DND-41 (cell line): ENCODE results near the gene MIOX.

Experiments used
- ATAC-seq: fragments of 200-7000 bp; cut with Tn5 transposase; 3 replicates; pipeline ENCODE4 v1.9.1; 2021; ENCODE audit warnings: low read depth; ENCODE audit not compliant: insufficient read depth
- DNase-seq: peaks from one replicate; pipeline ENCODE4 v3.0.0-alpha.2; 2020
- H2AFZ ChIP-seq: 2 replicates; pipeline ENCODE4 v1.6.0; 2012; ENCODE audit warnings: low read depth, low read length
- H3K27ac ChIP-seq: 2 replicates; pipeline ENCODE4 v1.5.1; 2012; ENCODE audit warnings: low read length, inconsistent platforms
- H3K27me3 ChIP-seq: fragments of 200-600 bp; sonication (generic); 2 replicates; pipeline ENCODE4 v1.6.0; 2012; ENCODE audit warnings: low read length, mild to moderate bottlenecking, inconsistent platforms; ENCODE audit not compliant: insufficient read depth, poor library complexity
- H3K36me3 ChIP-seq: 2 replicates; pipeline ENCODE4 v1.5.1; 2012; ENCODE audit warnings: low read length, inconsistent platforms; ENCODE audit not compliant: insufficient read depth
- H3K4me1 ChIP-seq: 2 replicates; pipeline ENCODE4 v1.5.1; 2012; ENCODE audit warnings: mild to moderate bottlenecking, low read length; ENCODE audit not compliant: insufficient read depth
- H3K4me2 ChIP-seq: 2 replicates; pipeline ENCODE4 v1.6.0; 2012; ENCODE audit warnings: mild to moderate bottlenecking, moderate library complexity, low read length, inconsistent platforms; ENCODE audit not compliant: insufficient read depth
- H3K4me3 ChIP-seq, 2 experiments: fragments of 200-600 bp in 1 of 2; shearing (Covaris generic) in 1 of 2; 2 replicates each; pipeline ENCODE4 v1.5.1; 2012 to 2016; ENCODE audit warnings: inconsistent platforms in 2 of 2, low read length in 2 of 2, mild to moderate bottlenecking in 2 of 2, low read depth in 1 of 2, moderate library complexity in 1 of 2
- H3K79me2 ChIP-seq: 2 replicates; pipeline ENCODE4 v1.6.0; 2012; ENCODE audit warnings: low read length, inconsistent platforms; ENCODE audit not compliant: insufficient read depth
- H3K9ac ChIP-seq: 2 replicates; pipeline ENCODE4 v1.6.0; 2012; ENCODE audit warnings: low read depth, mild to moderate bottlenecking, inconsistent platforms, low read length, moderate library complexity
- H3K9me3 ChIP-seq: 2 replicates; pipeline ENCODE4 v1.5.1; 2012; ENCODE audit warnings: low read length, moderate library complexity, mild to moderate bottlenecking, inconsistent platforms; ENCODE audit not compliant: insufficient read depth, severe bottlenecking
- H4K20me1 ChIP-seq: 2 replicates; pipeline ENCODE4 v1.6.0; 2012; ENCODE audit warnings: low read length; ENCODE audit not compliant: insufficient read depth
- EZH2 ChIP-seq: IDR thresholded peaks from 3 replicates; pipeline ENCODE4 v1.6.1; 2012; ENCODE audit warnings: borderline replicate concordance, low read depth, mild to moderate bottlenecking, moderate library complexity, low read length, inconsistent platforms; ENCODE audit not compliant: severe bottlenecking
- TF ChIP-seq, protein P1 (sequence below): IDR thresholded peaks from 2 replicates; pipeline ENCODE4 v1.5.1; 2012; ENCODE audit warnings: borderline replicate concordance, low read length, moderate library complexity, mild to moderate bottlenecking; ENCODE audit not compliant: poor library complexity, severe bottlenecking; ENCODE audit errors: extremely low read depth

Gene MIOX

DNA sequence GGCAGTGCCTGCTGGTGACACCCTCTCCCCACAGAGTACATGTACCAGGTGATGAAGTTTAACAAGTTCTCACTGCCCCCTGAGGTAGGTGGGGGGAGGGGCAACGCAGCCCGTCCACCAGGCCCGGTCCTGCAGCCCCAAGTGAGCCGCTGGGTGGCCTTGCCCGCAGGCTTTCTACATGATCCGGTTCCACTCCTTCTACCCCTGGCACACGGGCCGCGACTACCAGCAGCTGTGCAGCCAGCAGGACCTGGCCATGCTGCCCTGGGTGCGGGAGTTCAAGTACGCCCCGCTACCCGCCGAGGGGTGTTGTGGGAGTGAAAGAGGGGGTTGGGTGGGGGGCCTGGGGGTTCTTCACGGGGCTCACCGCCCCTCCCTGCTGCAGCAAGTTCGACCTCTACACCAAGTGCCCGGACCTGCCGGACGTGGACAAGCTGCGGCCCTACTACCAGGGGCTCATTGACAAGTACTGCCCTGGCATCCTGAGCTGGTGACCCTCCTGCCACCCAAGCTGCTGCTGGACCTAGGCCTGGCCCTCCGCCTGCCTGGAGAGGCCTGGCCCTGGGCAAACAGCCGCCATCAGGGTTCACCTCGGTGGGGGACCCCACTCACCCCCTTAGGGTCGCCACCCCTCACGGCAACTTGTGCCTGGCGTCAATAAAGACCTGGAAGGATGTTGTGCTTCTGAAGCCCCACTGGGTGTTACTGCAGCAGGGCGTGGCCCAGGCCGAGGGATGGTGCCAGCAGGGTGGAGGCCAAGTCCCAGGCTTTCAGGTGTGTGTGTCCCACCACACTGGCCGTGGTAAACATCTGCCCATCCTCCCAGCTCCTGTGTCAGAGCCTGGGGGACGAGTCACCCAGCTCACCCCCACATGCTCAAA, 2.9 kb downstream of the MIOX start:
- Histone ChIP-seq H2AFZ (no peak overlapping the region), H3K9me3 (no peaks in the 10 kb centered on the region), H3K27me3 (no peaks in the 10 kb centered on the region), H3K4me1 (no peaks in the 10 kb centered on the region), H4K20me1 (no peaks in the 10 kb centered on the region), H3K27ac (no peak overlapping the region), H3K4me2 (no peak overlapping the region), H3K36me3 (no peaks in the 10 kb centered on the region), H3K79me2 (no peaks in the 10 kb centered on the region), H3K9ac (no peak overlapping the region), H3K4me3 (no peak overlapping the region)
- no peak for ATAC-seq
- DNase-seq = no peak
- TF ChIP-seq, protein P1, sequence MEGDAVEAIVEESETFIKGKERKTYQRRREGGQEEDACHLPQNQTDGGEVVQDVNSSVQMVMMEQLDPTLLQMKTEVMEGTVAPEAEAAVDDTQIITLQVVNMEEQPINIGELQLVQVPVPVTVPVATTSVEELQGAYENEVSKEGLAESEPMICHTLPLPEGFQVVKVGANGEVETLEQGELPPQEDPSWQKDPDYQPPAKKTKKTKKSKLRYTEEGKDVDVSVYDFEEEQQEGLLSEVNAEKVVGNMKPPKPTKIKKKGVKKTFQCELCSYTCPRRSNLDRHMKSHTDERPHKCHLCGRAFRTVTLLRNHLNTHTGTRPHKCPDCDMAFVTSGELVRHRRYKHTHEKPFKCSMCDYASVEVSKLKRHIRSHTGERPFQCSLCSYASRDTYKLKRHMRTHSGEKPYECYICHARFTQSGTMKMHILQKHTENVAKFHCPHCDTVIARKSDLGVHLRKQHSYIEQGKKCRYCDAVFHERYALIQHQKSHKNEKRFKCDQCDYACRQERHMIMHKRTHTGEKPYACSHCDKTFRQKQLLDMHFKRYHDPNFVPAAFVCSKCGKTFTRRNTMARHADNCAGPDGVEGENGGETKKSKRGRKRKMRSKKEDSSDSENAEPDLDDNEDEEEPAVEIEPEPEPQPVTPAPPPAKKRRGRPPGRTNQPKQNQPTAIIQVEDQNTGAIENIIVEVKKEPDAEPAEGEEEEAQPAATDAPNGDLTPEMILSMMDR = no peak
- no peak for TF ChIP-seq EZH2

DNA sequence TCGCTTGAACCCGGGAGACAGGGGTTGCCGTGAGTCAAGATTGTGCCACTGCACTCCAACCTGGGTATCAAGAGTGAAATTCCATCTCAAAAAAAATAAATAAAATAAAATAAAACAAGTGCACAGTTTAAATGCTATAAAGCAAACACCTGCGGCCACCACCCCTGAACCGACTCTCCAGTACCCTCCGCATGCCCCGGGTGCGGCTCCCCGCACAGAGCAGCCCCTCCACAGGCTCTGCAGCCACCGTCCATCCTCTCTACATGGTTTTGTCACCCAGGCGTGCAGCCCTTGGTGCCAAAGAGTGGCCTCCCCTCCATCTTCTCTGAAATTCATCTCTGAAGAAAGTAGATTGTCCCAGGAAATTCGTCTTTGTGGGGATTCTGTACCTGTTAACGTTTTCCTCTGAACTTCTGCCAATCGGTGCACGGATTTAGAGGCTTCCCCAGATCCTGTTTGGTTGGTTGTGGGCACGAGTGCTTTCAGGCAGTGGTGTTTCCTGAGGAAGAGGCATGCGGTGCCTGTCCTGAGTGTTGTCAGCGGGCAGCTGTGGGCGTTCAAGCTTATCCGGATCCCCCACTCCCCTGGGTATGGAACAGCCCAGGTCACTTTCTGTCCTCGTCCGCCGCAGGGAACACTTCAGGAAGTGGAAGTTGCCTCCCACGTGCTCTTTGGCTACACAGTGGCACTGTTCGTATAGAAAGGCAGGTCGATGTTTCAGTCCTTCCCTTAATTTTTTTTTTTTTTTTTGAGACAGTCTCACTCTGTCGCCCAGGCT, 4.1 kb downstream of the MIOX start:
- no peak for DNase-seq
- Histone ChIP-seq H3K9ac (no peak overlapping the region), H3K4me1 (no peaks in the 10 kb centered on the region), H3K4me3 (no peak overlapping the region), H3K9me3 (no peaks in the 10 kb centered on the region), H2AFZ (no peak overlapping the region), H4K20me1 (no peaks in the 10 kb centered on the region), H3K4me2 (no peak overlapping the region), H3K27me3 (no peaks in the 10 kb centered on the region), H3K79me2 (no peaks in the 10 kb centered on the region), H3K36me3 (no peaks in the 10 kb centered on the region), H3K27ac (no peak overlapping the region)
- no peak for TF ChIP-seq EZH2
- TF ChIP-seq, protein P1 = no peak
- ATAC-seq = no peak

DNA sequence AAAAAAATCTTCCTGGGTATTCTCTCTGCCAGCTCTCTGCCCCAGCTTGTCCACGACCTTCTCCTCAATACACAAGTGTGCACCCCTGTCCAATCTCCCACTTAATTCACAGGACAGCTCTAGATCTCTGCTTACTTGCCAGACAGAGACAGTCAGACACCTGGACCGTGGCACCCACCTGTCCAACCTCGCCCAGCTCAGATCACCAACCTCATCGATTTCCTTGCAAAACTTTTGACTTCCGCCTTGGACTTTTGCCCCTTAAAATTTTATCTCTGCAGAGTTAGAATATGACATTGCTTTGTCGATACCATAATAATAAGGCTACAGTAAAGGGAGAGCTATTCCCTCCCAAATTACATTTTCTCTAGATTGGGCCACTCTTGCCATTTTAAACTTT, 10.4 kb downstream of the MIOX start:
- no peak overlapping the region for H3K4me2 ChIP-seq
- H3K27me3 ChIP-seq = no peaks in the 10 kb centered on the region
- no peak for DNase-seq
- no peaks in the 10 kb centered on the region for H3K79me2 ChIP-seq
- H3K9me3 ChIP-seq = no peaks in the 10 kb centered on the region
- H3K36me3 ChIP-seq = peaks cover 2% of the 10 kb centered on the region; the same call in 1 of the 2 replicates
- ATAC-seq = no peak
- H2AFZ ChIP-seq = no peak overlapping the region
- H3K4me3 ChIP-seq = no peak overlapping the region
- H4K20me1 ChIP-seq = no peaks in the 10 kb centered on the region; the same call in 1 of the 2 replicates
- H3K4me1 ChIP-seq = no peaks in the 10 kb centered on the region
- no peak overlapping the region for H3K9ac ChIP-seq
- H3K27ac ChIP-seq = no peak overlapping the region
- TF ChIP-seq EZH2 = no peak
- TF ChIP-seq, protein P1 = no peak
